Neutrophil (primary cell): ENCODE data around the gene PTEN.
"Not testable (repeated sequence)": the region's sequence is repeated elsewhere in the genome, so short reads cannot be mapped to it uniquely, and the experiment has no call there.

Experiments used
- H3K27ac ChIP-seq: fragments of 200-600 bp; sonication (generic); 2 replicates; pipeline ENCODE4 v1.5.1; 2016; ENCODE audit warnings: mild to moderate bottlenecking, moderate library complexity
- H3K27me3 ChIP-seq: fragments of 200-600 bp; sonication (generic); 2 replicates; pipeline ENCODE4 v1.6.0; 2016; ENCODE audit warnings: mild to moderate bottlenecking
- H3K36me3 ChIP-seq: fragments of 200-600 bp; sonication (generic); 2 replicates; pipeline ENCODE4 v1.5.1; 2017
- H3K4me1 ChIP-seq, 2 experiments: fragments of 200-600 bp in 1 of 2; sonication (generic) in 1 of 2; 1 replicate in 1 of 2; 2 replicates in 1 of 2; pipeline versions ENCODE4 v1.5.1 to v1.6.1; 2013 to 2016; ENCODE audit warnings: low read depth in 1 of 2, low read length in 1 of 2, mild to moderate bottlenecking in 1 of 2, moderate library complexity in 1 of 2; ENCODE audit not compliant: control insufficient read depth in 1 of 2, insufficient read depth in 1 of 2
- H3K4me3 ChIP-seq, 2 experiments: fragments of 200-600 bp in 1 of 2; sonication (generic) in 1 of 2; 1 replicate in 1 of 2; 2 replicates in 1 of 2; pipeline ENCODE4 v1.5.1; 2013 to 2016; ENCODE audit warnings: low read depth in 1 of 2, low read length in 1 of 2, mild to moderate bottlenecking in 1 of 2, moderate library complexity in 1 of 2
- H3K9me3 ChIP-seq: fragments of 200-600 bp; sonication (generic); 2 replicates; pipeline ENCODE4 v1.5.1; 2016
- TF ChIP-seq, protein P1 (sequence below): fragments of 200-600 bp; sonication (generic); IDR thresholded peaks from 2 replicates; pipeline ENCODE4 v1.5.1; 2016; ENCODE audit warnings: antibody characterized with exemption

Gene PTEN

DNA sequence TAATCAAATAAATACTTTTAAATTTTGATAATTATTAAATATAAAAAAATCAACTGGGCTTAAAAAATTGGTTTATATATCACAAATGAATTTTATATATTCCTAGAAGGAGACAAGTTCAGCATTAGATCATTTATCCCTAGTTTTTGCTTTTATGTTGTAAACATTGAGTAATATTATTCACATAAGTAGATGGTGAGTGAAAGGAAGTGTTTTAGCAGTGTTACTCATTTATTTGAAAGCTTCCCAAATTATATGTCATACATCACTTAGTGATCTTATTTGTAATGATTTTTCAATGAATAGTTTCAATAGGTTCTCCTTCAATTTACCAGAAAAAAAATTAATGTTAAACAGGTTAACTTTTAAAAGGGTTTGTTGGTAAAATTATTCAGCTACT is 15.9 kb upstream of the PTEN start:
- no peaks in the 10 kb centered on the region for H3K27me3 ChIP-seq
- no peaks in the 10 kb centered on the region for H3K36me3 ChIP-seq
- TF ChIP-seq, protein P1, sequence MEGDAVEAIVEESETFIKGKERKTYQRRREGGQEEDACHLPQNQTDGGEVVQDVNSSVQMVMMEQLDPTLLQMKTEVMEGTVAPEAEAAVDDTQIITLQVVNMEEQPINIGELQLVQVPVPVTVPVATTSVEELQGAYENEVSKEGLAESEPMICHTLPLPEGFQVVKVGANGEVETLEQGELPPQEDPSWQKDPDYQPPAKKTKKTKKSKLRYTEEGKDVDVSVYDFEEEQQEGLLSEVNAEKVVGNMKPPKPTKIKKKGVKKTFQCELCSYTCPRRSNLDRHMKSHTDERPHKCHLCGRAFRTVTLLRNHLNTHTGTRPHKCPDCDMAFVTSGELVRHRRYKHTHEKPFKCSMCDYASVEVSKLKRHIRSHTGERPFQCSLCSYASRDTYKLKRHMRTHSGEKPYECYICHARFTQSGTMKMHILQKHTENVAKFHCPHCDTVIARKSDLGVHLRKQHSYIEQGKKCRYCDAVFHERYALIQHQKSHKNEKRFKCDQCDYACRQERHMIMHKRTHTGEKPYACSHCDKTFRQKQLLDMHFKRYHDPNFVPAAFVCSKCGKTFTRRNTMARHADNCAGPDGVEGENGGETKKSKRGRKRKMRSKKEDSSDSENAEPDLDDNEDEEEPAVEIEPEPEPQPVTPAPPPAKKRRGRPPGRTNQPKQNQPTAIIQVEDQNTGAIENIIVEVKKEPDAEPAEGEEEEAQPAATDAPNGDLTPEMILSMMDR: no peak
- H3K4me1 ChIP-seq: peaks cover 3 to 4% of the 10 kb centered on the region in 2 experiments
- no peaks in the 10 kb centered on the region for H3K9me3 ChIP-seq
- no peak overlapping the region for H3K27ac ChIP-seq
- H3K4me3 ChIP-seq: no peak overlapping the region

DNA sequence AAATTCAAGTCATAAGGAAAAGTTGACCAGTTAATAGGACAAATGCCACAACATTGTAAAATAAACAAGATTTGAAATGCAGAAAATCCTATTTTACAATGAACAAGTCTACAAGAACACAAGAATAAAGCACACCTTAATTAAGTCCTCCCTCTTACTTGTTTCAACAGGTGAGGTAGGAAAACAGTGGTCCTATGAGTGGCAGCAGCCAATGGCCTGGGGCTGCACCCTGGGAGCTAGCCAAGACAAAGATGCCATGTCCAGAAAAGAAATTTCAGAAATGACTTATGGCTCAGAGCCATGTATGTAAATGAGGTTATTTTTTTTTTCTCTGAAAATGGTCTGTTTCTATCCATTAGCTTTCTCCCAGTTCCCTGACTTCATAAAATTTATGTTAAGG is 14.4 kb upstream of the PTEN start:
- TF ChIP-seq, protein P1: no peak
- peaks cover 3 to 4% of the 10 kb centered on the region in 2 experiments for H3K4me1 ChIP-seq
- no peaks in the 10 kb centered on the region for H3K9me3 ChIP-seq
- no peak overlapping the region for H3K4me3 ChIP-seq
- no peaks in the 10 kb centered on the region for H3K36me3 ChIP-seq
- H3K27ac ChIP-seq: no peak overlapping the region
- H3K27me3 ChIP-seq: no peaks in the 10 kb centered on the region

DNA sequence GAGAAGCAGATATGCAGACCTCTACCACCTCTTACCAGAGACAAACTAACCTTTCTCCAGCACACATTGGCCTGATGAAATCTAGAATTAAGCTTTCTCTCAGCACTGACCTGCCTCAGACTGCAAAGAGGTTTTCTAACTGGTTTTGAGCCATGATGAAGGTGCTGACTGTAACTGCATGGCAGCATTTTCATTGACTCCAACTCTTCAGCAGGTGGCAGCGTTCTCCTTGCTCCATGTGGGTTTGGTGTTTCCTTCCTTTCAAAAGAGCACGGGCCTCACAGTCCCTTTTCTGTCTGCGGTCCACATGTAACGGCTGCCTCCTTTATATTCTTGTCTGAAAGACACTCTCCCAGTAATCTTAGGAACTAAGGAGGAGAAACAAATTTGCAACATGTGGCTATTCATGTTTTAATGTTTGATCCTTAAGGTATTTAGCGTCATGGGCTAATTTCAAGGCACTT is 12.7 kb upstream of the PTEN start:
- H3K4me3 ChIP-seq: no peak overlapping the region
- H3K27ac ChIP-seq: no peak overlapping the region
- H3K27me3 ChIP-seq: no peaks in the 10 kb centered on the region
- TF ChIP-seq, protein P1: peak; percentile 53
- peaks cover 3 to 4% of the 10 kb centered on the region in 2 experiments for H3K4me1 ChIP-seq
- H3K9me3 ChIP-seq: no peaks in the 10 kb centered on the region
- no peaks in the 10 kb centered on the region for H3K36me3 ChIP-seq

DNA sequence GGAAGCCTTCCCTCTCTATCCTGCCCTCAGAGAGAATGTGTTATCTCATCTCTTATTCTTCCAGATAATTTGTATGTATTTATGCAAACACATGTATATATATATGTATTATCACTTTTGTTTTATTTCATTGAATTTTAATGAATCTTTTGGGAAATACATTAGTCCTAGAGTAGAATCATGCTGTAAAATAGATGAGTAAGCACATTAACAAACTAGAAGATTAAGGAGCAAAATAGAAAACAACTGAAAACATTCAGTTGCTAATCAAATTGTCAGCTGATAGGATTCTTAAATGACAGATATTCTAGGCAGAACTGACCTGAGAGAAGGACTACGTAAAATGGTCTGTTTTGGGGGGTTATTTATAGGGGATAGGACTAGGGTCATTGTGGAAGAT is 11.3 kb upstream of the PTEN start:
- H3K27me3 ChIP-seq: no peaks in the 10 kb centered on the region
- TF ChIP-seq, protein P1: no peak
- H3K27ac ChIP-seq: no peak overlapping the region
- no peak overlapping the region for H3K4me3 ChIP-seq
- no peaks in the 10 kb centered on the region for H3K9me3 ChIP-seq
- H3K36me3 ChIP-seq: no peaks in the 10 kb centered on the region
- H3K4me1 ChIP-seq: peaks cover 3 to 4% of the 10 kb centered on the region in 2 experiments

DNA sequence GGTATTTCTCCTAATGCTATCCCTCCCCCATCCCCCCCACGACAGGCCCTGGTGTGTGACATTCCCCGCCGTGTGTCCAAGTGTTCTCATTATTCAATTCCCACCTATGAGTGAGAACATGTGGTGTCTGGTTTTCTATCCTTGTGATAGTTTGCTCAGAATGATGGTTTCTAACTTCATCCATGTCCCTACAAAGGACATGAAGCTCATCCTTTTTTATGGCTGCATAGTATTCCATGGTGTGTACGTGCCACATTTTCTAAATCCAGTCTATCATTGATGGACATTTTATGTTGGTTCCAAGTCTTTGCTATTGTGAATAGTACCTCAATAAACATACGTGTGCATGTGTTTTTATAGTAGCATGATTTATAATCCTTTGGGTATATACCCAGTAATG is 8.2 kb upstream of the PTEN start:
- H3K27ac ChIP-seq, H3K9me3 ChIP-seq, H3K4me1 ChIP-seq, H3K27me3 ChIP-seq, H3K36me3 ChIP-seq, H3K4me3 ChIP-seq: not testable (repeated sequence)

DNA sequence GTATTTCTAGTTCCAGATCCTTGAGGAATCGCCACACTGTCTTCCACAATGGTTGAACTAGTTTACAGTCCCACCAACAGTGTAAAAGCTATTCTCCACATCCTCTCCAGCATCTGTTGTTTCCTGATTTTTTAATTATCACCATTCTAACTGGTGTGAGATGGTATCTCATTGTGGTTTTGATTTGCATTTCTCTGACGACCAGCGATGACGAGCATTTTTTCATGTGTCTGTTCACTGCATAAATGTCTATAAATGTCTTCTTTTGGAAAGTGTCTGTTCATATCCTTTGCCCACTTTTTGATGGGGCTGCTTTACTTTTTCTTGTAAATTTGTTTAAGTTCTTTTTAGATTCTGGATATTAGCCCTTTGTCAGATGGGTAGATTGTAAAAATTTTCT is 7.8 kb upstream of the PTEN start:
- not testable (repeated sequence) for H3K27me3 ChIP-seq, H3K4me3 ChIP-seq, H3K36me3 ChIP-seq, H3K9me3 ChIP-seq, H3K27ac ChIP-seq
- H3K4me1 ChIP-seq: peaks cover 9 to 11% of the 10 kb centered on the region in 2 experiments
